Activated CD4-positive, alpha-beta memory T cell treated with anti-CD3 and anti-CD28 coated beads for 36 hours (primary cell): ENCODE data around the gene BHLHA15. TPM values are rescaled to one million over a fixed set of nuclear protein-coding genes. Genes with fewer than 3 reads are reported as not detected.
A peak's percentile ranks its signal among the peaks of the same experiment; 100 is the strongest.

ENCODE experiments used
- CTCF ChIA-PET: fragments of 350-600 bp; sonication (Branson Sonifier 250); formaldehyde crosslinking; loops from one replicate; lab custom pipeline; 2021; ENCODE audit warnings: antibody characterized with exemption, inconsistent platforms; lab: Charles Lee
- POLR2A ChIA-PET: fragments of 350-600 bp; sonication (Branson Sonifier 250); formaldehyde crosslinking; loops from one replicate; lab custom pipeline; 2021; ENCODE audit warnings: antibody characterized with exemption; lab: Charles Lee
- DNase-seq: peaks from one replicate; pipeline ENCODE4 v3.0.0-alpha.2; 2020
- H3K27ac Mint-ChIP-seq: one replicate; pipeline ENCODE4 v1.8.0; 2021; ENCODE audit warnings: mixed read lengths
- H3K27me3 Mint-ChIP-seq: one replicate; pipeline ENCODE4 v1.8.0; 2021; ENCODE audit warnings: mixed read lengths
- H3K36me3 Mint-ChIP-seq: one replicate; pipeline ENCODE4 v1.8.0; 2021; ENCODE audit warnings: mixed read lengths
- H3K4me1 Mint-ChIP-seq: one replicate; pipeline ENCODE4 v1.8.0; 2021; ENCODE audit warnings: low read depth, mixed read lengths
- H3K4me3 Mint-ChIP-seq: one replicate; pipeline ENCODE4 v1.8.0; 2021; ENCODE audit warnings: mild to moderate bottlenecking, mixed read lengths
- H3K9me3 Mint-ChIP-seq: one replicate; pipeline ENCODE4 v1.8.0; 2021; ENCODE audit warnings: mixed read lengths
- intact Hi-C: fragments of 100-400 bp; cut with micrococcal nuclease; formaldehyde crosslinking; loops from one replicate; pipeline ENCODE4 v1.15.1; 2023
- total RNA-seq, 2 experiments: library from RNA; stranded (reverse); gene quantifications; one replicate each; pipeline ENCODE4 v1.2.3, GENCODE V29; 2021

The BHLHA15 gene
- total RNA-seq, result under 1 TPM in 1 of 2 experiments, not detected in 1; 0.67 TPM

GRCh38 chr7:98211221-98211675 lies at the start of gene BHLHA15:
Gene BHLHA15 (plus strand): TSS chr7:98211439. CDS start chr7:98212310, 871 bp downstream.
- H3K27me3 Mint-ChIP-seq, result no peaks in the 10 kb centered on the region
- ChIA-PET POLR2A (no interaction called here), CTCF (no interaction called here)
- peak within 1 kb of the TSS; percentile 52 for H3K4me3 Mint-ChIP-seq
- peaks cover 4% of the 10 kb centered on the region for H3K4me1 Mint-ChIP-seq
- no peaks in the 10 kb centered on the region for H3K9me3 Mint-ChIP-seq
- no peak within 1 kb of the TSS for H3K27ac Mint-ChIP-seq
- DNase-seq, result peak; percentile 47
- intact Hi-C loops, result no loop called here
- peaks cover 12% of the 10 kb centered on the region for H3K36me3 Mint-ChIP-seq

DNA sequence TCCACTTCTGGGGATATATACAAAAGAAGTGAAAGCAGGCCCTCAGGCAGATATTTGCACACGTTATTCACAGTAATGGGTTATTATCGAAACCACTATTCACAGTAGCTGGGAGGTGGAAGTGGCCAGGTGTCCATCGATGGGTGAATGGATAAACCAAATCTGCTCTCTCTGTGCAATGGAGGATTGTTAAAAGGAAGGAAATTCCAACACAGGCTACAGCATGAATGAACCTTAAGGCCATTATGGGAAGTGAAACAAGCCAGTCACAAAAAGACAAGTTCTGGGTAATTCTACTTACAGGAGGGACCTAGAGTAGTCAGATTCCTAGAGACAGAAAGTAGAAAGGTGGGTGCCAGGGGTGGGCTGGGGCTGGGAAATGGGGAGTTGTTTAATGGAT lies 48.5 kb upstream of the BHLHA15 start:
- no peak for DNase-seq
- ChIA-PET CTCF (interaction anchor here (0.6 to 19.6 kb wide), 4 partner anchors 57 to 149 kb away, joined by 4 to 368 read pairs (median 38); partner anchors contain the start of gene LMTK2), POLR2A (no interaction called here)
- H3K4me3 Mint-ChIP-seq, result no peak overlapping the region
- no peaks in the 10 kb centered on the region for H3K9me3 Mint-ChIP-seq
- H3K4me1 Mint-ChIP-seq, result no peaks in the 10 kb centered on the region
- H3K36me3 Mint-ChIP-seq, result peaks cover 6% of the 10 kb centered on the region
- intact Hi-C loops, result no loop called here
- H3K27ac Mint-ChIP-seq, result no peak overlapping the region
- no peaks in the 10 kb centered on the region for H3K27me3 Mint-ChIP-seq

DNA sequence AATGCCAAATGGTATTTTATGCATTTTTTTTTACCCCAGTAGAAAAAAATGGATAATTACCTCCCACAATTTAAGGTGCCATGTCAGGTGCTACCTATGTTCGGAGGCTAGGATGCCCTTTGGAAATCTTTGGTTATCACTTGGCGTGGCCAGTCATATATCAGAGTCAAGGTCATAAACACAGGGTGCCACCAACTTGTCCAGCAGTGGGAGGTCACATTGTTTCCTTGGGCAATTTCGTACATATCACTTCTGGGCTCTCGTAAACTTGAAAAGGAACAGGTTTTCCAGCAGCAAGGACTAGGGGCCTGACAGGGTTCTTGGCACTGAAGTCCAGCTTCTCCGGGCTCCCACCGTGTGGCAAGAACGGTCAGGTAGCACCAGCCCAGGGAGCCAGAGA lies 48.0 kb upstream of the BHLHA15 start:
- ChIA-PET POLR2A (no interaction called here), CTCF (interaction anchor here (7.1 to 19.6 kb wide), 2 partner anchors 58 to 142 kb away, joined by 70 to 368 read pairs; partner anchors contain the start of gene LMTK2)
- DNase-seq, result no peak
- no peak overlapping the region for H3K27ac Mint-ChIP-seq
- no peak overlapping the region for H3K4me3 Mint-ChIP-seq
- no peaks in the 10 kb centered on the region for H3K27me3 Mint-ChIP-seq
- H3K9me3 Mint-ChIP-seq, result no peaks in the 10 kb centered on the region
- intact Hi-C loops, result no loop called here
- peaks cover 6% of the 10 kb centered on the region for H3K36me3 Mint-ChIP-seq
- H3K4me1 Mint-ChIP-seq, result peaks cover 3% of the 10 kb centered on the region

DNA sequence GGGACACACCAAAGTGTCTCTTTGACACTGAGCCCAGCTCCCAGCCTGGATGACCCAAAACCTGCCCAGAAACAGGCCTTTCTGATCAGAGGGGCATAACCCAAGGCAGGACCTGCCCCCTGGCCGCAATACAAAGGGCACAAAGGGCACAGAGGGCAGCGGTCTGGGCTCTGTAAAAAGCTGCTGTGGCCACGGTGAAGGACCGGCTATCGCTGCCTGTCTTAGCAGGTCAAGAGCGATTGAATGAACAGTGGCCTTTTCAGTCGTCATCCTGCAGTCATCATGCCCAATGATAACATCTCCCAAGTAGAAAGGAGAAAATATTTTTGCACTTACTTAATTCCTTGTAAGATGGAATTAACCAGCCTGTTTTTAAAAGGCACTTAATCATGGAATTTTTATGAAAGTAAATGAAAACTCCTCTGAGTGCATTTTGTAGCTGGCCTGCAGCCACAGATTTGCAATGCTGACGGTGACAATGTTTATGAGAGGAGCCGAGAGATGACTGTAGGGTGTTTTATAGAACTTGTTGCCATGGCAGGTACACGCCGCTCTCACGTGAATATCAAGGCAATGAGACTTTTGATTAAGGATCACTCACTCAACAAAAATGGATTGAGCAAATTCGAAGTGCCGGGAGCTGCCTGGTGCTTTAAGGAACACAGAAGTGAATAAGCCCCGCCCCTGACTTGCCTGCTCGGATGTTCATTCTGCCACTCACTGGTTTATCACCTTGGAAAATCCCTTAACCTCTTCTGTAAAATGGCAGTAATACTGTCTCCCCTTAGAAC lies 47.3 kb upstream of the BHLHA15 start:
- no peaks in the 10 kb centered on the region for H3K9me3 Mint-ChIP-seq
- no peaks in the 10 kb centered on the region for H3K27me3 Mint-ChIP-seq
- H3K27ac Mint-ChIP-seq, result no peak overlapping the region
- H3K36me3 Mint-ChIP-seq, result peaks cover 6% of the 10 kb centered on the region
- H3K4me3 Mint-ChIP-seq, result no peak overlapping the region
- ChIA-PET CTCF (interaction anchor here (5.4 to 19.6 kb wide), 3 partner anchors 53 to 143 kb away, joined by 65 to 368 read pairs (median 70); partner anchors contain the start of gene LMTK2), POLR2A (no interaction called here)
- DNase-seq, result no peak
- intact Hi-C loops, result no loop called here
- peaks cover 6% of the 10 kb centered on the region for H3K4me1 Mint-ChIP-seq

DNA sequence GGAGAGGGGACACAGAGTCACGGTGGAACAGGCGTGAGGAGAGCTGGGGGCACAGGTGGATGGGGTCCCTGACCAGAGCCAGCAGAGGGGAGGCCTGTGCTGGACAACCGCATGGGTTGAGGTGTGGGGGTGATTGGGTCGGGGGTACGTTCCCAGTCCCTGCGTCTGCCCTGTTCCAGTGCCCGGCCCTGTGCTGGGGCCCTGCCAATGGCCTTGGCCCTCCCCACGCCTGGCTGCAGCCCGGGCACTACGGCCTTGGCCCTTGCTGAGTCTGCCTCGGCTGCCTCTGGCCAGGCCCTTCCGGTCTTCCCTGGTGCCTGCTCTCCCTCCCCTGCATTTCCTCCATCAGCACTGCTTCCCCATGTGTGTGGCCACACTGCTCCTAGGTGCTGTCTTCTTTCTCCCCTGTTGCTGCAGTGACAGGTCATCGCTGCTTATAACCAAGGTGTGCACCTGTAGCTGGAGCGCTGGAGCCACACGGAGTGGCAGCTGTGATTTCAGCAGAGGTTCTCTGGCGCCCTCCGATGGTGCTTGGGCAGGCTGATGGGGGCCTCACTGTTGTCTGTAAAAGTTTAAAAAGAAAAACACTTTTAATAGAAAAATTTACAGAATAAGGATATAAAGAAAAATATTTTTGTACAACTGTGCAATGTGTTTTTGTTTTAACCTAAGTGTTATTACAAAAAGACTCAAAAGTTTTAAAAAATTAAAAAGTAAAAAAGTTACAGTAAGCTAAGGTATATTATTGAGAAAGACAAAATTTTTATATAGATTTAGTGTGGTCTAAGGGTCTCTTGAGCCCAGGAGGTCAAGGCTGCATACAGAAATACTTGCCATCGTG lies 45.2 kb upstream of the BHLHA15 start:
- DNase-seq, result peak; percentile 60
- ChIA-PET CTCF (interaction anchor here (0.6 to 19.6 kb wide), 12 partner anchors 10 to 230 kb away, joined by 3 to 368 read pairs (median 4); partner anchors contain the start of gene LMTK2), POLR2A (no interaction called here)
- intact Hi-C loops, result no loop called here
- Mint-ChIP-seq H3K4me1 (peaks cover 6% of the 10 kb centered on the region), H3K9me3 (no peaks in the 10 kb centered on the region), H3K4me3 (no peak overlapping the region), H3K36me3 (no peaks in the 10 kb centered on the region), H3K27me3 (no peaks in the 10 kb centered on the region), H3K27ac (no peak overlapping the region)

GRCh38 chr7:98166668-98166970 lies 44.6 kb upstream of the BHLHA15 start:
- H3K9me3 Mint-ChIP-seq, result no peaks in the 10 kb centered on the region
- H3K4me1 Mint-ChIP-seq, result peaks cover 6% of the 10 kb centered on the region
- H3K36me3 Mint-ChIP-seq, result peaks cover 3% of the 10 kb centered on the region
- intact Hi-C loops, result no loop called here
- CTCF ChIA-PET, result interaction anchor here (0.7 to 19.6 kb wide), 13 partner anchors 9 to 230 kb away, joined by 3 to 368 read pairs (median 4); partner anchors contain the start of gene LMTK2
- POLR2A ChIA-PET, result no interaction called here
- no peak for DNase-seq
- no peaks in the 10 kb centered on the region for H3K27me3 Mint-ChIP-seq
- H3K27ac Mint-ChIP-seq, result no peak overlapping the region
- H3K4me3 Mint-ChIP-seq, result no peak overlapping the region

DNA sequence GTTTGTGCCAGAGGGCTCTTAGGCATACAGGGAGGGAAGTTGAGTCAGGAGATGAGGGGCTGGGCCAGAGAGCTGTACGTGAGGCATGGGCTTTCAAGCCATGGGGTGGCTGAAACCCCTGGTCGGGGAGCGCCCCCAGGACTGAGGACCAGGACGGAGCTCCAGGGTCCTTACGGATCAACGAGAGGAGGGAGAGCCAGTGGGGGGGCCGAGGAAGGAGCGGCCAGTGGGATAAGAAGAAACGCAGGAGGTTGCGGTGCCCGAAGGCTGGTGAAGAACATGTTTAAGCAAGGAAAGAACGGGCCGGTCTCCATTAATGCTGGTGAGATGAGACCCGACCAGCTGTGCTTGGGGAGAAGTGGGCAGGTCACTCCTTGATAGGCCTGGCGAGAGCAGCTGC lies 43.6 kb upstream of the BHLHA15 start:
- Mint-ChIP-seq H3K36me3 (peaks cover 6% of the 10 kb centered on the region), H3K4me3 (no peak overlapping the region), H3K4me1 (peaks cover 6% of the 10 kb centered on the region), H3K27ac (no peak overlapping the region), H3K27me3 (no peaks in the 10 kb centered on the region), H3K9me3 (no peaks in the 10 kb centered on the region)
- ChIA-PET CTCF (interaction anchor here (0.7 to 19.6 kb wide), 15 partner anchors 9 to 147 kb away, joined by 3 to 368 read pairs (median 9); partner anchors contain the start of gene LMTK2), POLR2A (no interaction called here)
- intact Hi-C loops, result loop anchor here (1.0 kb wide), 2 partner anchors 61 to 146 kb away; partner anchors contain the start of gene LMTK2
- DNase-seq, result no peak

- DNase-seq, result peak; percentile 72
- H3K4me3 Mint-ChIP-seq, result no peak overlapping the region
- POLR2A ChIA-PET, result interaction anchor here (1.6 kb wide), 1 partner anchor 62 kb away, joined by 6 read pairs; the partner anchor contains the start of gene LMTK2
- H3K27ac Mint-ChIP-seq, result no peak overlapping the region
- peaks cover 6% of the 10 kb centered on the region for H3K4me1 Mint-ChIP-seq
- CTCF ChIA-PET, result interaction anchor here (0.5 to 19.6 kb wide), 41 partner anchors 9 to 1068 kb away, joined by 3 to 368 read pairs (median 6); partner anchors contain the start of gene LMTK2
- no peaks in the 10 kb centered on the region for H3K27me3 Mint-ChIP-seq
- H3K9me3 Mint-ChIP-seq, result no peaks in the 10 kb centered on the region
- intact Hi-C loops, result loop anchor here (1.0 kb wide), 2 partner anchors 62 to 147 kb away; partner anchors contain the start of gene LMTK2
- peaks cover 6% of the 10 kb centered on the region for H3K36me3 Mint-ChIP-seq
Observed at GRCh38 chr7:98168181-98168903, 42.9 kb upstream of the BHLHA15 start.

GRCh38 chr7:98168904-98169621 lies 42.2 kb upstream of the BHLHA15 start:
- Mint-ChIP-seq H3K9me3 (no peaks in the 10 kb centered on the region), H3K27ac (no peak overlapping the region), H3K4me1 (peaks cover 6% of the 10 kb centered on the region), H3K4me3 (no peak overlapping the region), H3K27me3 (no peaks in the 10 kb centered on the region), H3K36me3 (peaks cover 6% of the 10 kb centered on the region)
- no peak for DNase-seq
- CTCF ChIA-PET, result interaction anchor here (0.5 to 19.6 kb wide), 38 partner anchors 9 to 1069 kb away, joined by 3 to 368 read pairs (median 6); partner anchors contain the start of gene LMTK2
- POLR2A ChIA-PET, result interaction anchor here (1.6 kb wide), 1 partner anchor 63 kb away, joined by 6 read pairs; the partner anchor contains the start of gene LMTK2
- intact Hi-C loops, result loop anchor here (1.0 kb wide), 2 partner anchors 63 to 148 kb away; partner anchors contain the start of gene LMTK2

DNA sequence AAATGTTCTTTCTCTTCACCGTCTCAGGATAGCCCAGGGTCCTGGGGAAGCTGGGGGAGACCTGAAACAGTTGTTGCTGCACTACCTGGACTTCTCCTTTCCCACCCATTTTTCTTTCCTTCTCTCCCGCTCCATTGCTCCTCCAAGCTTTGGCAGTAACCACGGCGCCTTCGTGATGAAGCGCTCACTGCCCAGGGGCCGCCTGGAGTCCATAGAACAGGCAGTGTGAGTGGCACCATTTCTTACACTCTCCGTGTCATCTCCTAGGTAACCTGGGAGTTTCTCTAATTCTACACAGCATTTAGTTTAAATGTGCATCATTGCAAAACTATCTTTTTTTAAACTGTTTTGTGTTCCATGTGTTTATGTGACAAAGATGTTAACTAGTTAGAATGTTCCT lies 40.3 kb upstream of the BHLHA15 start:
- Mint-ChIP-seq H3K27me3 (no peaks in the 10 kb centered on the region), H3K4me3 (no peak overlapping the region), H3K9me3 (no peaks in the 10 kb centered on the region), H3K27ac (no peak overlapping the region), H3K4me1 (peaks cover 6% of the 10 kb centered on the region), H3K36me3 (peaks cover 8% of the 10 kb centered on the region)
- DNase-seq, result no peak
- CTCF ChIA-PET, result interaction anchor here (19.6 kb wide), 1 partner anchor 150 kb away, joined by 368 read pairs; no protein-coding TSS in a partner anchor
- intact Hi-C loops, result no loop called here
- POLR2A ChIA-PET, result no interaction called here
